ENCODE results near the gene CNR1.
"Not testable (repeated sequence)": the region's sequence is repeated elsewhere in the genome, so short reads cannot be mapped to it uniquely, and the experiment has no call there.

The CNR1 gene

DNA sequence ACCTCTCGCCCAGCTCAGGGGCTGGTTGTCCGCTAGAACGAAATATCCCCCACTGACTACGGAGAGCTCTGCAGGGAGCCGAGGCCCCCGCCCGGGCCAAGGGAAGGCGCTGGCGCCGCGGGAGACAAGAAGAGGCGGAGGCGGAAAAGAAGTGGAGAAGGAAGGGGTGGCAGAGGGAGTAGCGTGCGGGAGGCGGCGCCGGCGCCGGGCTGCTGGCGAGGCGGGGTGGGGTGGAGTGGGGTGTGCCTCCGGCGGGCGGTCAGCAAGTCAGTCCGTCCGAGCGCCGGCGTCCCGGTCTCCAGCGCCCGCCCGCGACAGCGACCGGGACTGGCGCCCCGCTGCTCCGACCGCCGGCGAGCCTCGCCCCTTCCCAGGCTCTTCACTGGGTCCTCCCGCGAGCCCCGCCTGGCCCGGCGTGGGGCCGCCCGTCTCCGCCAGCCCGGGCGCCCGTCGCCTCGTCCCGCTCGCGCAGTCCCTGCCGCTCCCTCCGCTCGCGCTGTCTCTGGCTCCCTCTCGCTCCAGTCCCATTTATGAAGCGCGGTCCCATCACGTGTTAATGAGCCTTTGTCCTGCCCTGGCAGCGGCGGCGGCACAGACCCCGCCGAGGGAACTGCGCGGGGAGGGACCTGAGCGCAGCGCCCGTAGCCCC, at the start of gene CNR1:
Gene CNR1, minus strand, starts transcription at position 504 of the 649 bp plus-strand sequence. CDS start 21,073 bp downstream, outside the sequence.
- DNase-seq = no peak

DNA sequence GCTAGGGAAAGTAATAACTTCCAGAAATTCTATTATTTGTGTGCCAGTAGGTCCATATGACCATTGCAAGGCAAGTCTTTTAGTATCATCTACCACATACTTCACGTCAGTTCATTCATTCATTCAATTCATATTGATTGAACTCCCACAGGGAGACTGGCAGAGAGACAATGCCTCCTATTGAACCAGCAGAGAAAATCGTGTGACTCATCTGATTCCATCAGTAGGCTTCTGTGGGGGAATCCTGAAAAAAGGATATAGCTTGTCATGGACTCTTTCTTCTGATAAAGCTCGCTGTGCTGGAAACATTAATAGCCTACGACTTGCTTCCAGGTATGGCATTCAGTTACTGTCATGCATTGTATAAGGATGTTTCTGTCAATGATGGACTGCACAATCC, 45.3 kb upstream of the CNR1 start:
- DNase-seq = no peak

DNA sequence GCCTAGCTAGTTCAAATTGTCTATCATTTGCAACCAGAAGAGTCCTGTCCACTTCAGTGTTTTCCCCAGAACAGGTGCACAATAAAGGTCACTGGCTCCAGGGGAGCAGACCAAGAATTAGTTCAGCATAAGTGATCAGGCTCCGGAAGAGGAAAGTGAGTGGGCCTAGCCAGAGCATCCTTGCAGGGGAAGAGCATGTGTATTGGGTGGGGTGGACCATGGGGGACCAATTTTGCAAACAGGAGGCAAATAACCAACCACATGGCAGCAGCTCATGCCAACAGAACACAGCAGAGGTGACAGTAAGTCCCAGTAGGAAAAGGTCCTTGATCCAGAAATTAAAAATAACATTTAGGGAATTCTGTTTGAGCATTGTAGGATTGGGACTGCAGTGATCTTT, 43.2 kb upstream of the CNR1 start:
- no peak for DNase-seq

DNA sequence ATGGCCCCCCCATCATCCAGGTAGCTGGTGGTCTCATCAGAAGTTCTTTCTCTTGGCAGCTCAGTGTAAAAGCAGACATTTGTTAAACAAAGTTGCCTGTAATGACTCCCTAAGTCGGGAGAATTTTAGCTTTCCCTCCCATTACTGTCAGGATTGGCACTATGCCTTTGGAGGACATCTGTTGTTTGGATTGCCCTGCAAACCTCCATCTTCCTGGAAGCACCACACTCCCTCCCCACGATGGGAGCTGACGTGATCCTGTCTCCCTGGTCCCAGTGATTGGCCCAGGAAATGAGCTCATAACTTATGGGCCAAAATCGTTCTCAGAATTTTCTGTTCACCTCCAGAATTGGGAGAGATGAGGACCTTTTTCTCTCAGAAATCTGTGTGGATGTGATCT, 42.6 kb upstream of the CNR1 start:
- DNase-seq = no peak

DNA sequence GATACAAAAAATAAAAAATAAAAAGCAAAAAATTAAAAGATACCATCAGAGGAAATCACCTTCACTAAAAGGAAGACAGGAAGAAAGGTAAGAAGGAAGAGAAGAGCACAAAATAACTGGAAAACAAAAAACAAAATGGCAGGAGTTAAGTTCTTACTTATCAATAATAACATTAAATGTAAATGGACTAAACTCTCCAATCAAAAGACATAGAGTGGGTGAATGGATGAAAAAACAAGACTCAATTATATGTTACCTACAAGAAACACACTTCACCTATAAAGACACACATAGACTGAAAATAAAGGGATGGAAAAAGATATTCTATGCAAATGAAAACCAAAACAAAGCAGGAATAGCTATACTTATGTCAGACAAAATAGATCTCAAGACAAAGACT, 35.6 kb upstream of the CNR1 start:
- not testable (repeated sequence) for DNase-seq

DNA sequence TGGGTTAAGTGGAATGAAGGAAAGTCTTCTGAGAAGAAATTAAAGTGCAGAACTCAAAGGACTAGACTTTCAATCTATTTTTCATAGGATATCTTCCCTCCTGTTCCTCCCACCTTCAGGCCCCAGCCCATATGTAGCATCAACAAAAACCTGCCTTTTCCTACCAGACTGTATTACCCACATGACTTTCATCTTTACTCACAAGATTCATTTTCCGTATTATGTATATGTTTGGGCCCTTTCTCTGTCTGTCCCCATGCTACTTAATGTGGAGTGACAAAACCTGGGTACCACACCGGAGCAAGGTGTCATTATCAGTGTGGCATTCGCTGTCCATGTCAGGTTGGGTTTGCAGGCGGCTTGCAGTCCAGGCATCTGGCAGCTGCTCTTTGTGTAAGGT, 18.8 kb upstream of the CNR1 start:
- no peak for DNase-seq

DNA sequence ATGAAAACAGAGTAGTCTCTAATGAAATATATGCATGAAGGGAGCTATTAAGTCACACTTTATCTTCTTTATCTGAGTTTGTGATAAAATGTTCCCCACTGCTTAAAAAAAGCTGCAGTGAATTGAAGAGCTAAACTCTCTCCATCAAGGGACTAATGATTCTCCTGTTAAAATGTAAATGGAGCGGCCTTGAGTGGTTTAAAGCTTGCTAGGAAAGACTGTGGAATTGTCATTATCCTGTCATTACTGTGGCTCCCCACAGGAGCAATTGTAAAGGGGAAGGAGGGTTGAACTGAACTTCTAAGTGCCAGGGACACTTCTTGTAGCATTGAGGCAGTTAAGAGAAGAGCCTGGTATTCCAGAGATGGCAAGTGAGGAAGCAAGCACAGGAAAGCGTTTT, 17.3 kb upstream of the CNR1 start:
- DNase-seq = no peak

DNA sequence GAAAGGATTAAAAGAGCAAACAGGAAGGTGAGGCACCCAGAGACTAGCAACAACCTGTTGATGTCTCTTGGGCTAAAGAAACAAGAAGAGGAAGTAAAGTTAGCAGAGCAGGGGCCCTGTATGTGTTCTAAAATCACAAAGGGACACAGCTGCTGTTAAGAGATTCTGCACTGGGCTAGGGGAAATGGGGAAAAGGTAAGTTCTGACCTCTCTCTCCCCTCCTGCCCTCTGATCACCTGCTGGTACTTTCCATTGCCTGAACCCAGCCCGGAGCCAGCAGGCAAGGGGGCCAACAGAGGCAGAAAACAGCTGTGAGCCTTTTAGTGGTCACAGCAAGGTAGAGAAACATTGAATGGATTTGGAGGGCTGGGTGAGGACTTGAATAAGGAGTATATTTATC, 13.5 kb upstream of the CNR1 start:
- DNase-seq = no peak

DNA sequence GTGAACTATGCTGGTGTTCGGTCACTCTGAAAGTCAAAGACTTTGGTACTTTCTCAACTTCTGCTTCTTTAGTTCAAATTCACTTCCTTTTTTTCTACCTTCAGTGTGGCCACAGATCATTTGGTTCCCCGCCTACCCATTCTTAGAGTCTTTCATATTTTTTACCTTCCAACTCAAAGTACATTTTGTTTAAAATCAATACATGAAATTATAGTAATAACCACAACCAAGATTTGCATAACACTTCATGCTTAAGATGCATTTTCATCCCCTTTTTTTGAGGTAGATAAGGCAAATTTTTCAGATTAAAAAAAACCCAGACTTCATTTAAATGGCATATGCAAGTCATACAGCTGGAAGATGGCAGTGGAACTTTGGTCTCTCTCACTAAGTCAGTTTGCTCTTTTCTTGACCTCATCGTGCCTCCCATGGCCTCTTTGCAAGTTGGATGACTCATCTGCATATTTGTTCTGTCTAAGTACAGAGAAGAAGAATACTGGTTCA, 11.9 kb upstream of the CNR1 start:
- no peak for DNase-seq

DNA sequence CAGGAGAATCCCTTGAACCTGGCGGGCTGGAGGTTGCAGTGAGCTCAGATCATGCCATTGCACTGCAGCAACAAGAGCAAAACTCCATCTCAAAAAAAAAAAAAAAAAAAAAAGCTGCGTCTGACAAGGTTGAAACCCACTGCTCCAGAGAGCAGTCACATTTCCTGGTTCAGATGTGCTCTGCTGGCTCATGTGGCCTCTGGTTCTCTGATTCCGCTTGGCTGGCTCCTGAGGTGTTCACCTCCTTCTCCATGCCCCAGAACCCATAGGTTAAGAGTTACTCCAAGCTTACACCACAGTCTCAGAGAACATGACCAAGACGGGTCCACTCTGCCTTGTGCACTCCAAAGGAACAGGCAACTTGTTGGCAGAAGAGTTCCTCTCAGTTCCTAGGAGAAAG, 8.8 kb upstream of the CNR1 start:
- DNase-seq = no peak

DNA sequence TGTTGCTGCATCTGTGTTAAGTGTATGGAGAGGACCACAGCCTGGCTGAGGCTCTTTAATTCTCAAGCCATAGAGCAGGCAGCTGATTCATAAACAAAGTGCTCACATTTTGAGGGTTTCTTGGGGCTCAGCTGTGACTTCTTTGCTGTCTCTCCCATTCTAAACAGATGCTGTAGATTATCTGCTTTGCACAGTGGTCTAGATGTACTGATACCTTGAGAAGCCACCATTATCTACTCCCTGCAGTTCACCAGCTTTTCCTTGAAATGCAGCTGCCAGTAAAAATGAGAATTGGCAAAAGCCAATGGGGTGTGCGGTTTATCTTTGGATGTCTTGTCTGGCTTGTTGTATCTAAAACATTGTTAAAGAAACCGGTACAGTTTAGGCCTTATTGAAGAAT, 5.2 kb upstream of the CNR1 start:
- no peak for DNase-seq

DNA sequence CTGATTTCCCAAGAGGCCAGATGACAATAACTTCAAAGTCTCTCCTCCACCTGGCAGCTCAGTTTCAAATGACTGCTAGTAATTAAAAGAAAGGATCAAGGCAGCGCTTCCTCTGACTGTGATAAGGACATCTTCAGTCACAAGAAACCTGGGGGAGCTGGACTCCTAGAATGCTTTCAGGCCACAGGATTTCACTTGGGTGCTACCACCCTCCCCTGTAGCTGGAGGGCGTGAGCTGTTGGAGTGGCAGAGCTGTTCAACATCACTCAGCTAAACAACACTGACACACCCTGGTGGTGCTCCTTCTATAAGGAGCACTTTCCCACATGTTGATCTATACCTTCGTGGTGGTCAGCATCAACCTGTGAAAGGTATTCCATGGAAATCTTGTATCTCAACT, 2.2 kb upstream of the CNR1 start:
- DNase-seq = no peak

DNA sequence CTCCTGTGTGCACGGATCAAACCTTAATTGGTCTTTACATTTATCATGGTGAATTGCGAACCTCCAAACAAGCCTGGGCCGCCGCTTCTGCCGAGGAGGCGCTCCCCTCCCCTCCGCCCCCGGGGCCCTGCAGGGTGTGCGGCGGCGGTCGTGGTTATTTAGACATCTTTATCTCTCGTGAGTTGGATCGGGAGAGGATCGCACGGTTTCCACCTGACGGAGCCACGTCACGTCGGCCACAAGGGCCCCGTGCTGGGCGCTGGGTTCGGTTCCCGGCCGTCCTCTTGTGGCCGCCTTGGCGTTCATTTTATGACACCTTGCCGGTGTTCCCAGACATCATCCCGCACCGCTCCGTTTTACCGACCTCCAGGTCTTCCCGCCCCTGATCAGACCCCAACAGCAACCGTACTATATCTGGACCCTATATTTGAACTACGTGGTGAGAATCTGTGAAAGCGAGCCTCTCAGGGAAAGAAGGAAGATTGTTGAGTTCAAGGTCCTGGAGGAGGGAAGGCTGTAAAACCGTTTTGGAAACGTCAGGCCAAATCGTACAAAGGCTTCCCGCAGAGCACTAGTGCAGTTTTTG, 1.3 kb upstream of the CNR1 start:
- DNase-seq = no peak

DNA sequence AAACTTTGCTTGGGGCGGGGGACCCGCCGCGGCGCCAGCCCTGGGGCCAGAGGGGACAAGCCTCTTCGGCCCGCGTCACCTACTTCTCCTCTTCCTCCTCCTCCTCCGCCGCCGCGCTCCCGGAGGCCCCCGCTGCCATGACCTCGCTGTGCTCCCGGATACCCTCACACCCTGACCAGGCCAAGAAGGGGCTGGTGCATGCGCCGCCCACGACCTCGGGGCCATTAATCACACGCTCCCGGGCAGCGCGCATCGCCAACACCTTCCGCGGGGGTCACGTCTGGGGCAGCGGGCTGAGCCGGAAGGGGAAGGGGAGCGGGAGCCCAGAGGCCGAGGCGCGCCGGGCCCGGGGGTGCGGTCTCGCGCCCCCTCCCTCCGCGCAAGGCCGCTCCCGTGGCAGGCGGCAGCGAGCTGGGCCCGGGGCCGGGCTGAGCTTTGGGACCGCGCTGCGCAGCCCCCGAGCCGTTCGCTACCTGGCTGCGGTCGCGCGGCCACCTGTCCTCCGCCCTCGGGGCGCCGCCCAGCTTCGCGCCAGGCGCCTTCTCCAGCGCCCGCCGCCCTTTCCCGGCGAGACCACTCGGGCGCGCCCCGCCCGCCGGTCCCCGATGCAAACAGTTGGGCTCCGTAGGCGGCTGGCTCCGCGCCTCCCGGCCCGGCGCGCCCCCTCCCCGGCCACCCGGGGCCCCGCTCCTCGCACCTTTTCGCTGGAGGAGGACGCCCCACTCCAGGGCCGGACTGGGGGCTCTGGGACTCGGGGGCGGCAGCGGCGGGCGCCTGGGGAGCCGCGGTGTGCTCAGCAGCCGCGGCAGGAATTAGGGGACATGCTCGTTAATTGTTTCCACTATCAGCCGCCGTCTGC, 575 bp upstream of the CNR1 start:
- DNase-seq = no peak

DNA sequence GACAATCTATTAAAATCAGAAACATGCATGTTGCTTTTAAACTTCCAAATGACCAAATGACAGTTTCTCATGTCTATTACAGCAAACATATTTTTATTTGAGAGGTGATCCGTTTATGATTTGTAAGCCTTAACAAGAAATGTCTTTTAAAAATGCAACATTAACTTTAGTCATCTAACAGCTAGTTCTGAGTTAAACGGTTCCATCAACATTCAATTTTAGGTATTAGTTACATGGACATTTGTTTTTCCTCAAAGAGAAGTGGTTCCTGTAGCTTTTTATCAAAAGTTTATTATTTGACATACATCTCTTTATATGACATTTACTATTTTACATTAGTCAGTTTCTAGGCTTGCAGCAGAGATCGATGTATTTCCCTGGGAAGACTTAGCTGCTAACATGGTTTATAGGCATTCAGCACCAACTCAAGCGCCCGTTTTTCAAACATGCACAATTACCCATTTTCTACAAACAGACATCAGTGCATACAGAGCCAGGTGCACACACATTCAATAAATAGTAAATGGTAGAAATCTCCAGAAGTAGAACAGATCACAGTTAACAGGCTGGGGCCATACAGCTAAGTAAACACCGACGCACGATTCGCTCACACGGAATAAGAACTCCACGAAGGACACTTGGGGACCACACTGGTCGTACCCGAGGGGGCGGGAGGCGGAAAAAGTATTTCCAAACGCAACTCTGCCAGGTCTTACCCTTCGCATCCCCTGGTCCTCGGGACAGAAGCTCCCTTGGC, 882 bp downstream of the CNR1 start:
- DNase-seq = no peak

DNA sequence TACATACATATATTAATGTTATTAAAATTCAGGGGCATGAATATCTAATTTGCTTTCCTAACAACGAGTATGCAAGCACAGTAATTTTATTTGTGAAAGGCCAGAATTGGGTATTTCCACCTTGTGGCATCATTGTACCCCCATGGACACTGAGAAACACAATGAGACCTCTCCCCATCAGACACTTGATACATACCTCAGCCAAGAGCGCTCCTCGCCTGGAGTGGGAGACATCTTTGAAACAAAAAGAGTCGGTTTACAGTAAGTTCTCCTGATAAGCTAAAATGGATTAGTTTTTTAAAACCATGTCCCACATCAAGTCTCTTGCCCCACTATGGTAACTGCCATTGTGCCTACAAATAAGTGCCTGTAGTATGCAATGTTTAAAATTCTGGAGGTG, 2.1 kb downstream of the CNR1 start:
- DNase-seq = no peak

DNA sequence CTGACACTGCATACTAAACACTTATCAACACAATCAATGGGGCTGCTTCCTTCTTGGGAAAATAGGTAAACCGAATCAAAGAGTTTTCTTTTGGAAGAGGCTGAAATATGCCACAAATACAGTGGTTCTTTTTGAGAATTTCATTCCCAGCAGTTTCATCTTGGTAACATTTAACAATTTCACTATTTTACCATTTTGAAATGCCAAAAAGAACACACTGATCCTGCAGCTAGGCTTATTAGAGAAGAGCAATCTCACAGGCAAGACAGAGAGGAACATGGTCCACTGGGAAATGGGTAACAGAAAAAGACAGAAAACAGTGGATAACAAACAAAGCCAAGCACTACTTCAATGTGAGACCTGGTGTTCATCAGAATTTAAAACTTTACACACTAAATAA, 2.5 kb downstream of the CNR1 start:
- no peak for DNase-seq

DNA sequence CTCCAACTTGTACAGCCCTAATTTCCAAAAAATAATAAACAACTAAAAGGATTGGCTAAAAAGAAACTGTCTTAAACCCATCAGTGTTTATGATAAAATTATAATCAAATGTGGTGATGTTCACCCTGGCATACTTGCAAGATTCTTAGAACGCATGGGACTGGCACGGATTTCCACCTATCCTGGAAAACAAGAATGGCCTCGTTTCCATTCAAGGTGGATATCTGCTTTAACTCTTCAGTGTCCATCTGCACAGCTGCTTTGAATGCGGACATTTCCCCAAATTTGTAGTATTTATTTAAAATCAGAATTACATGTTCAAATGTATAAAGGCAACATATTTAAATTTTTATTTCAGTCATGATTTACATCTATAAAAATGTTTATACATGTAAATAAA, 4.2 kb downstream of the CNR1 start:
- DNase-seq = no peak

DNA sequence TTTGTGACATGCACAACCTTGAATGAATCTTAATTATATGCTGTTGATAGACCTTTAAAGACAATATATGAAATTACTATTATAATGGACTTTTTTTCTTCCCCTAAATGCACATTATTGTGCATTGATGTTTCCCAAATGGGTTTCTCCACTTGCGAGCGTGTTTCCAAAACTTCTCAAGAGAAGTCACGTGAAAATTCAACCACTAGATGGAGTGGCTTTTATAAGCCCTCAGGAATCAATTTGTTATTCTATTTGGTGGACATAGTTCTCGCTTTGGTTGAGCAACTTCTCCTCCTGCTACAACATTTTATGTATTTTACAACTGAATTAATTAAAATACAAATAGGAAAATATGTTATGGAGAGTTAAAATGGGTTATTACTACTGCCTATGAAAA, 9.0 kb downstream of the CNR1 start:
- no peak for DNase-seq

DNA sequence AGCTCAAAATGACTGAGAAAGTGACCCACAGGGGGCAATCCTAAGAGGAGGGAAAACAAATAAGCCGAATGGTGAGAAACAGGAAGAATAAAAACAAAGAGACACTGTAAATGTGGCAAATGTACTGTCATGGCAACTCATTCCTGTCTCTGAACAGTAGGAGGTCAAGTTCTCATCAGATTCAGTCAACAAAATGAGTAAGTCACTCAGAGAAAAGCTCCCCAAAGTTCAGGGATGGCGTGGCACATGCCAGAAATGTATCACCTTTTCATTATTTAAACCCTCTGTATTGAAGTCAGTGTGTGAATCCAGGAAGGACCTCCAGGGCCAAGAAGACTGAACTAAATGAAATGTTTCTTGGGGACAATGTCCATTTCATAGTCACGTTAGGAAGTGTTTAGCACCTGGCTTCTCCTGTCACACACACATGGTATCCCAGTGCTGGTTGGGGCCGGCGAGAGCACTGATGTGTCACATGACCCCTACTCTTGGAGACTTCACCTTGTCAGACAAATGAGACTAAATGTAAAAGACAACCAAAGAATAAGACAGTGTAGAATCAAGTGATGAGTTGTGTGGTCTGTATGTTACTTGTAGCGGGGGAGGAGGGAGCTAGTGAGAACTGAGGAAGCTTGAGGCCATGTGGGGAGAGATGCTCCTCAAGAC, 20.7 kb downstream of the CNR1 start:
- no peak for DNase-seq

DNA sequence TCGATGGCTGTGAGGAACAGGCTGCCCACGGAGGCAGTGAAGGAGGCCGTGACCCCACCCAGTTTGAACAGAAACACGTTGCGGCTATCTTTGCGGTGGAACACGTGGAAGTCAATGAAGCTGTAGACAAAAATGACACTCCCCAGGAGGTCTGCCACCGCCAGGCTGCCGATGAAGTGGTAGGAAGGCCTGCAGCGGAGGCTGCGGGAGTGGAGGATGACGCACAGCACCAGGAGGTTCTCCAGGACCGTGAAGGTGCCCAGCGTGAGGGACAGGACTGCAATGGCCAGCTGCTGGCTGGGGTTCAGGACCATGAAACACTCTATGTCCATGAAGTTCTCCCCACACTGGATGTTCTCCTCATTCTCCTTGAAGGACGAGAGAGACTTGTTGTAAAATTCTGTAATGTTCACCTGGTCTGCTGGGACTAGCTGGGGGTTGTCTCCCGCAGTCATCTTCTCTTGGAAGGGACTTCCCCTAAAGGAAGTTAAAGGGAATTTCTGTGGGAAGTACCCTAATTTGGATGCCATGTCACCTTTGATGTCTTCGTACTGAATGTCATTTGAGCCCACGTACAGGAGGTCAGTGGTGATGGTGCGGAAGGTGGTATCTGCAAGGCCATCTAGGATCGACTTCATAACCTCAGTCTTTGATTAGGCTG, 21.4 kb downstream of the CNR1 start:
- DNase-seq = no peak

Measured in activated T-cell treated with anti-CD3 and anti-CD28 coated beads, Interleukin-2, amount 50 U/mL, for 1 hour (primary cell).